Mesenchymal stem cell (in vitro differentiated cells and primary cell): ENCODE data around the gene DCST2.
"Not testable (repeated sequence)": the region's sequence is repeated elsewhere in the genome, so short reads cannot be mapped to it uniquely, and the experiment has no call there.

Experiments
- DNase-seq: peaks from one replicate; pipeline ENCODE4 v3.0.0-alpha.2; 2013
- H2AFZ ChIP-seq: one replicate; pipeline ENCODE4 v1.6.1; 2013; ENCODE audit warnings: low read depth, mild to moderate bottlenecking, control low read depth, inconsistent platforms, low read length, moderate library complexity
- H2AK5ac ChIP-seq: 2 replicates; pipeline ENCODE4 v1.6.1; 2013; ENCODE audit warnings: low read length, moderate library complexity, mild to moderate bottlenecking, inconsistent platforms; ENCODE audit not compliant: severe bottlenecking
- H2BK120ac ChIP-seq: one replicate; pipeline ENCODE4 v1.6.1; 2013; ENCODE audit warnings: low read depth, mild to moderate bottlenecking, inconsistent platforms, low read length, moderate library complexity
- H2BK12ac ChIP-seq, 2 experiments: one replicate each; pipeline ENCODE4 v1.6.1; 2013; ENCODE audit warnings: inconsistent platforms in 2 of 2, low read length in 2 of 2, mild to moderate bottlenecking in 2 of 2, moderate library complexity in 2 of 2, control low read depth in 1 of 2
- H2BK15ac ChIP-seq: one replicate; pipeline ENCODE4 v1.6.1; 2013; ENCODE audit warnings: mild to moderate bottlenecking, low read depth, inconsistent platforms; ENCODE audit not compliant: poor library complexity, severe bottlenecking
- H2BK5ac ChIP-seq: 2 replicates; pipeline ENCODE4 v1.6.1; 2013; ENCODE audit warnings: low read depth, mild to moderate bottlenecking, low read length, control low read depth, inconsistent platforms; ENCODE audit not compliant: poor library complexity, severe bottlenecking
- H3K14ac ChIP-seq, 2 experiments: one replicate each; pipeline ENCODE4 v1.6.1; 2013; ENCODE audit warnings: inconsistent platforms in 2 of 2, low read length in 2 of 2, control low read depth in 1 of 2, mild to moderate bottlenecking in 1 of 2, moderate library complexity in 1 of 2
- H3K18ac ChIP-seq, 2 experiments: one replicate each; pipeline ENCODE4 v1.6.1; 2013; ENCODE audit warnings: inconsistent platforms in 2 of 2, low read length in 2 of 2, control low read depth in 1 of 2, low read depth in 1 of 2, mild to moderate bottlenecking in 1 of 2
- H3K23ac ChIP-seq, 2 experiments: one replicate each; pipeline ENCODE4 v1.6.1; 2013; ENCODE audit warnings: inconsistent platforms in 2 of 2, low read length in 2 of 2, mild to moderate bottlenecking in 2 of 2, moderate library complexity in 2 of 2, control low read depth in 1 of 2
- H3K27ac ChIP-seq: 2 replicates; pipeline ENCODE4 v1.5.1; 2013; ENCODE audit warnings: mild to moderate bottlenecking, moderate library complexity, low read length, control low read depth, inconsistent platforms; ENCODE audit not compliant: poor library complexity, severe bottlenecking
- H3K27me3 ChIP-seq, 2 experiments: 2 replicates each; pipeline versions ENCODE4 v1.6.1 to v1.7.0; 2013; ENCODE audit warnings: low read length in 2 of 2, mild to moderate bottlenecking in 2 of 2, moderate library complexity in 2 of 2, control low read depth in 1 of 2, inconsistent platforms in 1 of 2; ENCODE audit not compliant: control insufficient read depth in 1 of 2, insufficient read depth in 1 of 2
- H3K36me3 ChIP-seq, 2 experiments: 2 replicates each; pipeline versions ENCODE4 v1.6.1 to v1.7.0; 2013; ENCODE audit warnings: low read length in 2 of 2, control low read depth in 1 of 2, inconsistent platforms in 1 of 2, low read depth in 1 of 2, mild to moderate bottlenecking in 1 of 2; ENCODE audit not compliant: insufficient read depth in 2 of 2, control insufficient read depth in 1 of 2
- H3K4ac ChIP-seq, 2 experiments: one replicate each; pipeline ENCODE4 v1.6.1; 2013; ENCODE audit warnings: inconsistent platforms in 2 of 2, low read length in 2 of 2, mild to moderate bottlenecking in 2 of 2, moderate library complexity in 2 of 2, control low read depth in 1 of 2, low read depth in 1 of 2
- H3K4me1 ChIP-seq: 2 replicates; pipeline ENCODE4 v1.6.1; 2013; ENCODE audit warnings: low read depth, low read length, control low read depth; ENCODE audit not compliant: control insufficient read depth, insufficient read depth
- H3K4me2 ChIP-seq: 2 replicates; pipeline ENCODE4 v1.6.1; 2013; ENCODE audit warnings: low read length, mild to moderate bottlenecking, inconsistent platforms; ENCODE audit not compliant: poor library complexity, severe bottlenecking
- H3K4me3 ChIP-seq, 2 experiments: 2 replicates each; pipeline versions ENCODE4 v1.5.1 to v1.7.0; 2013; ENCODE audit warnings: low read length in 2 of 2, mild to moderate bottlenecking in 2 of 2, control low read depth in 1 of 2, low read depth in 1 of 2; ENCODE audit not compliant: insufficient read depth in 1 of 2
- H3K79me1 ChIP-seq: replicated peaks from 2 replicates; pipeline ENCODE4 v1.6.1; 2013; ENCODE audit warnings: mild to moderate bottlenecking, control low read depth, low read length, inconsistent platforms; ENCODE audit not compliant: poor library complexity, severe bottlenecking
- H3K9ac ChIP-seq: 2 replicates; pipeline ENCODE4 v1.7.0; 2013; ENCODE audit warnings: mild to moderate bottlenecking, low read length, moderate library complexity
- H3K9me3 ChIP-seq: 2 replicates; pipeline ENCODE4 v1.7.0; 2013; ENCODE audit warnings: mild to moderate bottlenecking, low read length; ENCODE audit not compliant: control insufficient read depth
- H4K8ac ChIP-seq: one replicate; pipeline ENCODE4 v1.6.1; 2013; ENCODE audit warnings: inconsistent platforms, mild to moderate bottlenecking, low read length, moderate library complexity
- H4K91ac ChIP-seq: one replicate; pipeline ENCODE4 v1.6.1; 2013; ENCODE audit warnings: mild to moderate bottlenecking, low read length, inconsistent platforms
- WGBS: methylation state at CpG from one replicate; pipeline ENCODE4 v1.1.7; 2013; ENCODE audit warnings: mixed read lengths; 5-methylcytosine and 5-hydroxymethylcytosine counted together

The DCST2 gene

GRCh38 chr1:154988058-154988954 is 45.3 kb downstream of the DCST2 start:
- Histone ChIP-seq H3K9ac (no peak overlapping the region), H3K36me3 (peaks cover 45 to 48% of the 10 kb centered on the region in 2 experiments), H3K9me3 (no peaks in the 10 kb centered on the region), H4K91ac (no peak overlapping the region), H3K4me3 (no peak overlapping the region), H3K4me1 (peaks cover 23% of the 10 kb centered on the region), H3K4ac (no peak overlapping the region), H3K27me3 (no peaks in the 10 kb centered on the region), H3K27ac (no peak overlapping the region), H3K79me1 (peaks cover 32% of the 10 kb centered on the region), H3K14ac (no peak overlapping the region), H4K8ac (no peak overlapping the region), H3K4me2 (no peak overlapping the region), H2AK5ac (no peak overlapping the region), H2BK15ac (no peak overlapping the region), H3K18ac (no peak overlapping the region), H2BK12ac (no peak overlapping the region), H2BK5ac (no peak overlapping the region), H2AFZ (no peak overlapping the region), H2BK120ac (no peak overlapping the region), H3K23ac (no peak overlapping the region)
- 94% methylated on average over 17 of the region's 17 CpGs for WGBS
- no peak for DNase-seq

GRCh38 chr1:154987326-154987725 is 46.3 kb downstream of the DCST2 start:
- H3K9me3 ChIP-seq, result no peaks in the 10 kb centered on the region
- H3K4me3 ChIP-seq, result no peak overlapping the region
- no peak overlapping the region for H3K4me2 ChIP-seq
- no peak overlapping the region for H2BK5ac ChIP-seq
- H3K18ac ChIP-seq, result no peak overlapping the region
- H3K4ac ChIP-seq, result no peak overlapping the region
- no peak overlapping the region for H3K14ac ChIP-seq
- DNase-seq, result no peak
- no peak overlapping the region for H2BK12ac ChIP-seq
- no peak overlapping the region for H4K91ac ChIP-seq
- H2AFZ ChIP-seq, result no peak overlapping the region
- no peak overlapping the region for H3K9ac ChIP-seq
- no peak overlapping the region for H3K23ac ChIP-seq
- peaks cover 17% of the 10 kb centered on the region for H3K4me1 ChIP-seq
- H3K27me3 ChIP-seq, result no peaks in the 10 kb centered on the region
- no peak overlapping the region for H4K8ac ChIP-seq
- no peak overlapping the region for H3K27ac ChIP-seq
- 94% methylated on average over 6 of the region's 6 CpGs for WGBS
- no peak overlapping the region for H2BK15ac ChIP-seq
- H3K79me1 ChIP-seq, result peaks cover 34% of the 10 kb centered on the region
- H2AK5ac ChIP-seq, result no peak overlapping the region
- H2BK120ac ChIP-seq, result no peak overlapping the region
- H3K36me3 ChIP-seq, result peaks cover 41 to 42% of the 10 kb centered on the region in 2 experiments

GRCh38 chr1:154986736-154987135 is 46.8 kb downstream of the DCST2 start:
- H3K79me1 ChIP-seq, result peaks cover 36% of the 10 kb centered on the region
- 100% methylated on average over 2 of the region's 4 CpGs for WGBS
- H3K9ac ChIP-seq, H3K23ac ChIP-seq, H3K18ac ChIP-seq, H2BK15ac ChIP-seq, H4K8ac ChIP-seq, H3K4ac ChIP-seq, H2BK12ac ChIP-seq, H3K27me3 ChIP-seq, H2AFZ ChIP-seq, H3K14ac ChIP-seq, H3K4me3 ChIP-seq, H2BK120ac ChIP-seq, H3K4me2 ChIP-seq, H4K91ac ChIP-seq, H2BK5ac ChIP-seq, H3K9me3 ChIP-seq, H3K27ac ChIP-seq, H2AK5ac ChIP-seq, DNase-seq: not testable (repeated sequence)
- H3K36me3 ChIP-seq, result peaks cover 41 to 42% of the 10 kb centered on the region in 2 experiments
- H3K4me1 ChIP-seq, result peaks cover 17% of the 10 kb centered on the region

GRCh38 chr1:154983776-154984466 is 49.7 kb downstream of the DCST2 start:
- no peak overlapping the region for H2BK120ac ChIP-seq
- WGBS, result 36% methylated on average over 10 of the region's 17 CpGs
- H3K79me1 ChIP-seq, result peaks cover 30% of the 10 kb centered on the region

More at GRCh38 chr1:154983776-154984466, 49.7 kb downstream of the DCST2 start:
- no peak overlapping the region for H2BK15ac ChIP-seq
- H2AK5ac ChIP-seq, result peak overlapping the region; percentile 64
- DNase-seq, result no peak
- H2BK5ac ChIP-seq, result no peak overlapping the region
- peak overlapping the region; percentile 73 for H4K91ac ChIP-seq
- H3K4ac ChIP-seq, result peak overlapping the region in 1 of 2 experiments; percentile 66
- H3K27ac ChIP-seq, result peak overlapping the region; percentile 7
- no peak overlapping the region for H3K18ac ChIP-seq
- H4K8ac ChIP-seq, result peak overlapping the region; percentile 27
- H2BK12ac ChIP-seq, result peak overlapping the region in 1 of 2 experiments; percentile 38
- no peaks in the 10 kb centered on the region for H3K9me3 ChIP-seq
- peaks cover 22 to 28% of the 10 kb centered on the region in 2 experiments for H3K36me3 ChIP-seq
- no peak overlapping the region for H2AFZ ChIP-seq
- H3K4me2 ChIP-seq, result peak overlapping the region; percentile 91
- peak overlapping the region; percentile 64 to 91 for H3K4me3 ChIP-seq
- H3K27me3 ChIP-seq, result no peaks in the 10 kb centered on the region
- H3K23ac ChIP-seq, result no peak overlapping the region
- peaks cover 10% of the 10 kb centered on the region for H3K4me1 ChIP-seq
- H3K14ac ChIP-seq, result no peak overlapping the region
- H3K9ac ChIP-seq, result peak overlapping the region; percentile 89
